ENCODE results near the gene GSTCD. TPM values are rescaled to one million over a fixed set of nuclear protein-coding genes. Genes with fewer than 3 reads are reported as not detected.

The GSTCD gene
- polyA plus RNA-seq, 1 experiment = 4.6 TPM

DNA sequence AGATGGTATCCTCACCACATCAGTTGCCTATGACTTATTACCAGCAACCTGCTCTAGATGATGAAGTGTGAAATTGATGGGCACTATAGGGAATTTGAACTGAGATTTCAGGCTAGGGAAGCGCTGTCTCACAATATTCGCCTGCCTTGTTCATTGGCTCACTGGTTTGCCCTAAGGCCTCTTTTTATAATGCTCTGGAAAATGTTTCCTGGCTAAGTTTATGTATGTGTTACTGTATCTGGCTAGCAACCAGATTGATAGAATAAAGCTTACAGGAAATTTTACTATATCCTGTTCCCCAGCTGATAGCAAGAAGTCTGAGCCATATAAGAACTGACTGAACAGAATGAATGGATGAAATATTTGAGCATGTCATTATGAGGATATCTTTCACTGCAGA lies 71.6 kb downstream of the GSTCD start:
- TF ChIP-seq, protein P1, sequence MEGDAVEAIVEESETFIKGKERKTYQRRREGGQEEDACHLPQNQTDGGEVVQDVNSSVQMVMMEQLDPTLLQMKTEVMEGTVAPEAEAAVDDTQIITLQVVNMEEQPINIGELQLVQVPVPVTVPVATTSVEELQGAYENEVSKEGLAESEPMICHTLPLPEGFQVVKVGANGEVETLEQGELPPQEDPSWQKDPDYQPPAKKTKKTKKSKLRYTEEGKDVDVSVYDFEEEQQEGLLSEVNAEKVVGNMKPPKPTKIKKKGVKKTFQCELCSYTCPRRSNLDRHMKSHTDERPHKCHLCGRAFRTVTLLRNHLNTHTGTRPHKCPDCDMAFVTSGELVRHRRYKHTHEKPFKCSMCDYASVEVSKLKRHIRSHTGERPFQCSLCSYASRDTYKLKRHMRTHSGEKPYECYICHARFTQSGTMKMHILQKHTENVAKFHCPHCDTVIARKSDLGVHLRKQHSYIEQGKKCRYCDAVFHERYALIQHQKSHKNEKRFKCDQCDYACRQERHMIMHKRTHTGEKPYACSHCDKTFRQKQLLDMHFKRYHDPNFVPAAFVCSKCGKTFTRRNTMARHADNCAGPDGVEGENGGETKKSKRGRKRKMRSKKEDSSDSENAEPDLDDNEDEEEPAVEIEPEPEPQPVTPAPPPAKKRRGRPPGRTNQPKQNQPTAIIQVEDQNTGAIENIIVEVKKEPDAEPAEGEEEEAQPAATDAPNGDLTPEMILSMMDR (IDR thresholded peaks at IDR 0.05; ENCODE audit: insufficient read depth, low read depth, low read length) = no peak
- no peaks in the 10 kb centered on the region for H3K36me3 ChIP-seq (ENCODE audit: control insufficient read depth, insufficient read depth, low read length)
- H3K4me3 ChIP-seq (ENCODE audit: low read depth, low read length) = no peak overlapping the region
- DNase-seq (ENCODE audit: low read depth) = no peak
- H3K27me3 ChIP-seq (ENCODE audit: control insufficient read depth, insufficient read depth, low read length) = no peaks in the 10 kb centered on the region
- POLR2A ChIA-PET = no interaction called here
- CTCF ChIA-PET = no interaction called here

DNA sequence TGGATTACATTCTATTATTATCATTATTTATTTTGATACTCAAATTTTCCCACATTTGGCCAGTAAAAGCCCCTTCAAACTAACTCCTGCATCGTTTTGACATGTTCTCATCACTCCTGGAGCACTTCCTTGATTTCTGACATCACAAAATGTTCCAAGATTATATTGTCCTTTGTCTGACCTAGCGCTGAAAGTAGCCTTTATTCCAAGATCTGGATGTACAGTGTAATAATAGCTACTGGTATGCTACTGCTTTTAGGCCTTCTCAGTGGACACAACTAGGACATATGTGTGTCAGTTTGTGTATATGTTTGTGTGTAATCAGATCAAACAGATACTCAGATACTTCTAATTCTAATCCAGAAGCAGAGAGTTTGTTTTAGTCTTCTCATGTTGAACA lies 76.2 kb downstream of the GSTCD start:
- DNase-seq (ENCODE audit: low read depth) = no peak
- Histone ChIP-seq H3K27me3 (ENCODE audit: control insufficient read depth, insufficient read depth, low read length) (no peaks in the 10 kb centered on the region), H3K4me3 (ENCODE audit: low read depth, low read length) (no peak overlapping the region), H3K36me3 (ENCODE audit: control insufficient read depth, insufficient read depth, low read length) (no peaks in the 10 kb centered on the region)
- TF ChIP-seq, protein P1 (IDR thresholded peaks at IDR 0.05; ENCODE audit: insufficient read depth, low read depth, low read length) = no peak
- CTCF ChIA-PET = no interaction called here
- POLR2A ChIA-PET = no interaction called here

DNA sequence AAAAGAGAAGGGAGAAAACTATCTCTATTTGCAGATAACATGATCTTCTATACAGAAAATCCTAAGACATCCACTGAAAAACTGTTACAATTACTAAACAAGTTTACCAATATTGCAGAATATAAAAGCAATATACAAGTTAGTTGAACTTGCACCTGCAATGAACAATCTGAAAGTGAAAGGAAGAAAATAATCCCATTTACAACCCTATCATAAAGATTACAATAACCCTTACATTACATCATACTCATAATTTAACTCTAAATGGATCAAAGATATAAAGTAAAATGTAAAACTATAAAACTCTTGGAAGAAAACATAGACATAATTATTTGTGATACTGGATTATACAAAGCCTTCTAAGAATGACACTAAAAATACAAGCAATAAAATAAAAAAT lies 77.2 kb downstream of the GSTCD start:
- ChIA-PET POLR2A (no interaction called here), CTCF (no interaction called here)
- DNase-seq (ENCODE audit: low read depth) = no peak
- H3K4me3 ChIP-seq (ENCODE audit: low read depth, low read length) = no peak overlapping the region
- TF ChIP-seq, protein P1 (IDR thresholded peaks at IDR 0.05; ENCODE audit: insufficient read depth, low read depth, low read length) = no peak
- H3K36me3 ChIP-seq (ENCODE audit: control insufficient read depth, insufficient read depth, low read length) = no peaks in the 10 kb centered on the region
- no peaks in the 10 kb centered on the region for H3K27me3 ChIP-seq (ENCODE audit: control insufficient read depth, insufficient read depth, low read length)

DNA sequence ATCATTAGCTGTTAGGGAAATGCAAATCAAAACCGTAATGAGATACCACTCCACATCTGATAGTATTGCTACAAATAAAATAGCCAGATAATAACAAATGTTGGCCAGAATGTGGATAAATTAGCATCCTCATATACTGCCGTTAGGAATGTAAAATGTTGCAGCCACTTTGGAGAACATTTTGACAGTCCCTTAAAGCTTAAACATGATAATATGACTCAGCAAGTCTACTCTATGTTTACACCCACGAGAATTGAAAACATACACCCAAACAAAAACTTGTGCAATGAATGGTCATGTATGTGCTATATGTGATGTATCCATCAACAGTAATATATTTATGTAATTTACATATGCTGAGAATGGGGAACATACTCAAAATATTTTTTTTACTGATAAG lies 78.2 kb downstream of the GSTCD start:
- Histone ChIP-seq H3K36me3 (ENCODE audit: control insufficient read depth, insufficient read depth, low read length) (no peaks in the 10 kb centered on the region), H3K27me3 (ENCODE audit: control insufficient read depth, insufficient read depth, low read length) (no peaks in the 10 kb centered on the region), H3K4me3 (ENCODE audit: low read depth, low read length) (no peak overlapping the region)
- ChIA-PET POLR2A (no interaction called here), CTCF (no interaction called here)
- no peak for DNase-seq (ENCODE audit: low read depth)
- TF ChIP-seq, protein P1 (IDR thresholded peaks at IDR 0.05; ENCODE audit: insufficient read depth, low read depth, low read length) = no peak

DNA sequence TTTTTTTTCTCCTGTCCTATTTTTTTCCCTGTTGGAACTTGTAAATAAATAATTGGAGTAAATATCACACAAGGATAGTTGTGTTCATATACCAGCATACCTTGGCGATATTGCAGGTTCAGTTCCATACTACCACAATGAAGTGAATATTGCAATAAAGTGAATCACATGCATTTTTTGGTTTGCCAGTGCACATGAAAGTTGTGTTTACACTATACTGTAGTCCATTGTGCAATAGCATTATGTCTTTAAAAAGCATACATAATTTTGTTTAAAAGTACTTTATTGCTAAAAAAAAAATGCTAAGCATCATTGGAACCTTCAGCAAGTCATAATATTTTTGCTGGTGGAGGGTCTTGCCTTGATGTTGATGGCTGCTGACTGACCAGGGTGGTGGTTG lies 88.6 kb downstream of the GSTCD start:
- CTCF ChIA-PET = no interaction called here
- Histone ChIP-seq H3K36me3 (ENCODE audit: control insufficient read depth, insufficient read depth, low read length) (no peaks in the 10 kb centered on the region; the same call in 1 of the 2 replicates), H3K4me3 (ENCODE audit: low read depth, low read length) (no peak overlapping the region), H3K27me3 (ENCODE audit: control insufficient read depth, insufficient read depth, low read length) (no peaks in the 10 kb centered on the region)
- TF ChIP-seq, protein P1 (IDR thresholded peaks at IDR 0.05; ENCODE audit: insufficient read depth, low read depth, low read length) = no peak
- DNase-seq (ENCODE audit: low read depth) = no peak
- POLR2A ChIA-PET = no interaction called here

Data from BJ (cell line).